GM12874 (cell line): ENCODE measurements around the gene OLFML2B.

Experiments used
- CTCF ChIP-seq: IDR thresholded peaks from 2 replicates; pipeline ENCODE4 v1.5.1; 2011; ENCODE audit warnings: low read depth, mild to moderate bottlenecking, control low read depth, low read length, moderate library complexity; ENCODE audit not compliant: insufficient read depth

OLFML2B gene

GRCh38 chr1:161956930-161957329 is 66.7 kb downstream of the OLFML2B start:
- TF ChIP-seq CTCF = no peak

- TF ChIP-seq CTCF = no peak
Observed at GRCh38 chr1:161956097-161956496, 67.6 kb downstream of the OLFML2B start.

- no peak for TF ChIP-seq CTCF
Observed at GRCh38 chr1:161955606-161956005, 68.1 kb downstream of the OLFML2B start.

GRCh38 chr1:161954466-161954865 is 69.2 kb downstream of the OLFML2B start:
- TF ChIP-seq CTCF = no peak

GRCh38 chr1:161954050-161954449 is 69.6 kb downstream of the OLFML2B start:
- no peak for TF ChIP-seq CTCF

- TF ChIP-seq CTCF = no peak
Observed at GRCh38 chr1:161953256-161953920, 70.3 kb downstream of the OLFML2B start.

- TF ChIP-seq CTCF = no peak
Observed at GRCh38 chr1:161952607-161953172, 71.0 kb downstream of the OLFML2B start.
